K562 (cell line): ENCODE results near the gene BAG1. TPM values are rescaled to one million over a fixed set of nuclear protein-coding genes. Genes with fewer than 3 reads are reported as not detected.

Experiments used
- CBX5 ChIP-seq: IDR thresholded peaks from 2 replicates; pipeline ENCODE4 v1.6.1; 2014; ENCODE audit warnings: low read depth, borderline replicate concordance
- HCFC1 ChIP-seq: IDR thresholded peaks from 2 replicates; pipeline ENCODE4 v1.6.1; 2012; ENCODE audit warnings: low read depth, low read length, improper control_type of control experiment
- HNRNPK ChIP-seq: fragments of 200-400 bp; formaldehyde crosslinking; IDR thresholded peaks from one replicate; pipeline ENCODE4 v1.6.1; 2018; ENCODE audit warnings: mild to moderate bottlenecking, low read depth, low read length; ENCODE audit not compliant: poor library complexity, severe bottlenecking
- HNRNPLL ChIP-seq: fragments of 200-400 bp; formaldehyde crosslinking; IDR thresholded peaks from 2 replicates; pipeline ENCODE4 v1.6.1; 2017; ENCODE audit warnings: low read length, low read depth, mild to moderate bottlenecking; ENCODE audit not compliant: poor library complexity, severe bottlenecking
- MGA ChIP-seq: fragments of 450-650 bp; IDR thresholded peaks from 2 replicates; pipeline ENCODE4 v1.6.1; 2016; ENCODE audit warnings: mild to moderate bottlenecking, moderate library complexity
- ZC3H8 ChIP-seq: fragments of 450-650 bp; IDR thresholded peaks from 2 replicates; pipeline ENCODE4 v1.6.1; 2017
- polyA plus RNA-seq, 8 experiments: library from polyadenylated mRNA; depleted of rRNA in 4 of 8; stranded (reverse) in 5 of 8; unstranded in 3 of 8; fragments of >200 nt; fragmentation: Nextera tagmentation in 2 of 8; fragmentation: Illumina TruSeq in 1 of 8; extraction: Ambion mirVana in 2 of 8; extraction: Trizol in 1 of 8; gene quantifications; 2 replicates each; pipeline versions ENCODE4 v1.2.1 to v1.2.3, GENCODE V29; 2011 to 2014; ENCODE audit warnings: inconsistent platforms in 1 of 8, missing spikeins in 1 of 8
- total RNA-seq, 7 experiments: library from RNA; depleted of rRNA in 6 of 7; stranded (reverse); fragments of >200 nt in 6 of 7; fragmentation: Illumina TruSeq in 2 of 7; extraction: Trizol in 2 of 7; gene quantifications; 2 replicates each; pipeline versions ENCODE4 v1.2.1 to v1.2.3, GENCODE V29; 2011 to 2021; ENCODE audit warnings: low replicate concordance in 1 of 7
- TF ChIP-seq, protein P1 (sequence below): sonication (generic); formaldehyde crosslinking; IDR thresholded peaks from 2 replicates; pipeline ENCODE4 v1.8.0; 2023; ENCODE audit warnings: missing genetic modification reagents, mild to moderate bottlenecking, borderline replicate concordance
- TF ChIP-seq, protein P2 (sequence below): fragments of 250-450 bp; sonication (Bioruptor Pico); IDR thresholded peaks from 2 replicates; pipeline ENCODE4 v1.8.0; 2022; ENCODE audit warnings: inconsistent platforms, mild to moderate bottlenecking, moderate library complexity, borderline replicate concordance

The BAG1 gene
- total and polyA plus RNA-seq, 9 of the 15 experiments (the other 6 are each of a cell fraction or from before 2014, with no cell fraction given) = 9.7 to 106 (median 56.9) TPM

DNA sequence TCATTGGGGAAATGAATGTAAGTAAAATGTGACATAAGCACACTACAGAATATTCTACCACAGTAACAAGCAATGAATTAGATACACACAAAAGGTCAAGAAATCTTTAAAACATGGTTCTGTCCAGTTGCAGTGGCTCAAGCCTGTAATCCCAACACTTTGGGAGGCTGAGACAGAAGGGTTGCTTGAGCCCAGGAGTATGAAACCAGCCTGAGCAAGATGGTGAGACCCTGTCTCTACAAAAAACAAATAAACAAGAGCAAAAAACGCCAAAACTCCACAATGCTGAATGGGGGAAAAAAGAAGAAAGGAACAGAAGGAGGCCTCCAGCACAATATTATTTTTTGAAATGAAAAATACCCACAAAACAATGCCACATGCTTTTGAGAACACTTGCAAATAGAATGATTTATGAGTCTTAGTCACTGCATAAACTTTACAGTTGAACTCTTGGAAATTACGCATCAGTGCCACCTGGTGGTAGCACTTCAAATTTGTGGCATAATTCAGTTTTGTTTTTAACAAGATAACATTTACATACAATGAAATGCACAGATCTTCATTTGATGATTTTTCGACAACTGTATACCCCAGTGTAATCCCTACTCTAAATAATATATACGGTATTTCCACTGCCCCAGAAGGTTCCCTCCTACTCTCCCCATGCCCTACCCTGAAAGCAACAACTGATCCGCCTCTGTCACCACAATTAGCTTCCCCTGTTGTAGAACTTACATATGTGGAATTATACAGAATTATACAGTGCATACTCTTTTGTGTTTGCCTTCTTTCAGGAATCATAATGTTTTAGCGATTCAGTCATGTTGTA lies 39.0 kb downstream of the BAG1 start (continued):
- TF ChIP-seq, protein P1, sequence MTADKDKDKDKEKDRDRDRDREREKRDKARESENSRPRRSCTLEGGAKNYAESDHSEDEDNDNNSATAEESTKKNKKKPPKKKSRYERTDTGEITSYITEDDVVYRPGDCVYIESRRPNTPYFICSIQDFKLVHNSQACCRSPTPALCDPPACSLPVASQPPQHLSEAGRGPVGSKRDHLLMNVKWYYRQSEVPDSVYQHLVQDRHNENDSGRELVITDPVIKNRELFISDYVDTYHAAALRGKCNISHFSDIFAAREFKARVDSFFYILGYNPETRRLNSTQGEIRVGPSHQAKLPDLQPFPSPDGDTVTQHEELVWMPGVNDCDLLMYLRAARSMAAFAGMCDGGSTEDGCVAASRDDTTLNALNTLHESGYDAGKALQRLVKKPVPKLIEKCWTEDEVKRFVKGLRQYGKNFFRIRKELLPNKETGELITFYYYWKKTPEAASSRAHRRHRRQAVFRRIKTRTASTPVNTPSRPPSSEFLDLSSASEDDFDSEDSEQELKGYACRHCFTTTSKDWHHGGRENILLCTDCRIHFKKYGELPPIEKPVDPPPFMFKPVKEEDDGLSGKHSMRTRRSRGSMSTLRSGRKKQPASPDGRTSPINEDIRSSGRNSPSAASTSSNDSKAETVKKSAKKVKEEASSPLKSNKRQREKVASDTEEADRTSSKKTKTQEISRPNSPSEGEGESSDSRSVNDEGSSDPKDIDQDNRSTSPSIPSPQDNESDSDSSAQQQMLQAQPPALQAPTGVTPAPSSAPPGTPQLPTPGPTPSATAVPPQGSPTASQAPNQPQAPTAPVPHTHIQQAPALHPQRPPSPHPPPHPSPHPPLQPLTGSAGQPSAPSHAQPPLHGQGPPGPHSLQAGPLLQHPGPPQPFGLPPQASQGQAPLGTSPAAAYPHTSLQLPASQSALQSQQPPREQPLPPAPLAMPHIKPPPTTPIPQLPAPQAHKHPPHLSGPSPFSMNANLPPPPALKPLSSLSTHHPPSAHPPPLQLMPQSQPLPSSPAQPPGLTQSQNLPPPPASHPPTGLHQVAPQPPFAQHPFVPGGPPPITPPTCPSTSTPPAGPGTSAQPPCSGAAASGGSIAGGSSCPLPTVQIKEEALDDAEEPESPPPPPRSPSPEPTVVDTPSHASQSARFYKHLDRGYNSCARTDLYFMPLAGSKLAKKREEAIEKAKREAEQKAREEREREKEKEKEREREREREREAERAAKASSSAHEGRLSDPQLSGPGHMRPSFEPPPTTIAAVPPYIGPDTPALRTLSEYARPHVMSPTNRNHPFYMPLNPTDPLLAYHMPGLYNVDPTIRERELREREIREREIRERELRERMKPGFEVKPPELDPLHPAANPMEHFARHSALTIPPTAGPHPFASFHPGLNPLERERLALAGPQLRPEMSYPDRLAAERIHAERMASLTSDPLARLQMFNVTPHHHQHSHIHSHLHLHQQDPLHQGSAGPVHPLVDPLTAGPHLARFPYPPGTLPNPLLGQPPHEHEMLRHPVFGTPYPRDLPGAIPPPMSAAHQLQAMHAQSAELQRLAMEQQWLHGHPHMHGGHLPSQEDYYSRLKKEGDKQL (CRISPR knock-in tag) = no peak
- TF ChIP-seq HNRNPK = no peak
- TF ChIP-seq ZC3H8 = no peak
- TF ChIP-seq, protein P2, sequence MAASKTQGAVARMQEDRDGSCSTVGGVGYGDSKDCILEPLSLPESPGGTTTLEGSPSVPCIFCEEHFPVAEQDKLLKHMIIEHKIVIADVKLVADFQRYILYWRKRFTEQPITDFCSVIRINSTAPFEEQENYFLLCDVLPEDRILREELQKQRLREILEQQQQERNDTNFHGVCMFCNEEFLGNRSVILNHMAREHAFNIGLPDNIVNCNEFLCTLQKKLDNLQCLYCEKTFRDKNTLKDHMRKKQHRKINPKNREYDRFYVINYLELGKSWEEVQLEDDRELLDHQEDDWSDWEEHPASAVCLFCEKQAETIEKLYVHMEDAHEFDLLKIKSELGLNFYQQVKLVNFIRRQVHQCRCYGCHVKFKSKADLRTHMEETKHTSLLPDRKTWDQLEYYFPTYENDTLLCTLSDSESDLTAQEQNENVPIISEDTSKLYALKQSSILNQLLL (CRISPR knock-in tag) = no peak
- no peak for TF ChIP-seq MGA
- no peak for TF ChIP-seq HCFC1
- TF ChIP-seq HNRNPLL = no peak
- TF ChIP-seq CBX5 = no peak
